Measurements from ENCODE around the gene SLC9A9. TPM values are rescaled to one million over a fixed set of nuclear protein-coding genes. Genes with fewer than 3 reads are reported as not detected.

Gene SLC9A9
- total and polyA plus RNA-seq, 2 donors (not counting 1 experiment from before 2014, with no cell fraction given) = 14.3 to 74.0 TPM

GRCh38 chr3:143753006-143753405 is 95.3 kb downstream of the SLC9A9 start:
- DNase-seq (ENCODE audit: low read depth in 2 of 2) = peak in 1 of 2 donors; percentile 11

GRCh38 chr3:143751643-143752178 is 96.6 kb downstream of the SLC9A9 start:
- TF ChIP-seq, protein P1, sequence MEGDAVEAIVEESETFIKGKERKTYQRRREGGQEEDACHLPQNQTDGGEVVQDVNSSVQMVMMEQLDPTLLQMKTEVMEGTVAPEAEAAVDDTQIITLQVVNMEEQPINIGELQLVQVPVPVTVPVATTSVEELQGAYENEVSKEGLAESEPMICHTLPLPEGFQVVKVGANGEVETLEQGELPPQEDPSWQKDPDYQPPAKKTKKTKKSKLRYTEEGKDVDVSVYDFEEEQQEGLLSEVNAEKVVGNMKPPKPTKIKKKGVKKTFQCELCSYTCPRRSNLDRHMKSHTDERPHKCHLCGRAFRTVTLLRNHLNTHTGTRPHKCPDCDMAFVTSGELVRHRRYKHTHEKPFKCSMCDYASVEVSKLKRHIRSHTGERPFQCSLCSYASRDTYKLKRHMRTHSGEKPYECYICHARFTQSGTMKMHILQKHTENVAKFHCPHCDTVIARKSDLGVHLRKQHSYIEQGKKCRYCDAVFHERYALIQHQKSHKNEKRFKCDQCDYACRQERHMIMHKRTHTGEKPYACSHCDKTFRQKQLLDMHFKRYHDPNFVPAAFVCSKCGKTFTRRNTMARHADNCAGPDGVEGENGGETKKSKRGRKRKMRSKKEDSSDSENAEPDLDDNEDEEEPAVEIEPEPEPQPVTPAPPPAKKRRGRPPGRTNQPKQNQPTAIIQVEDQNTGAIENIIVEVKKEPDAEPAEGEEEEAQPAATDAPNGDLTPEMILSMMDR (conservative IDR thresholded peaks at IDR 0.05 in 1 of 2, IDR thresholded peaks at IDR 0.05 in 1 of 2; ENCODE audit: low read depth in 1 of 2, low read length in 2 of 2) = no peak
- no peak for TF ChIP-seq EZH2 (IDR thresholded peaks at IDR 0.05; ENCODE audit: low read length, missing control alignments)
- no peaks in the 10 kb centered on the region for H3K4me1 ChIP-seq (ENCODE audit: control insufficient read depth, extremely low read depth, insufficient read depth, low read length)
- no peak overlapping the region for H3K4me2 ChIP-seq (ENCODE audit: extremely low read depth, insufficient read depth, low read length)
- H3K9ac ChIP-seq (ENCODE audit: insufficient read depth, low read length) = no peak overlapping the region
- H3K27ac ChIP-seq (ENCODE audit: insufficient read depth, low read length) = no peak overlapping the region
- no peaks in the 10 kb centered on the region for H3K27me3 ChIP-seq (ENCODE audit: control insufficient read depth, insufficient read depth, low read length)
- no peak overlapping the region for H3K4me3 ChIP-seq (replicated peaks in 1 of 4; ENCODE audit: control extremely low read depth in 1 of 4, insufficient read depth in 1 of 4, low read depth in 3 of 4, low read length in 4 of 4)
- H2AFZ ChIP-seq (ENCODE audit: low read length) = no peak overlapping the region
- no peaks in the 10 kb centered on the region for H3K79me2 ChIP-seq (ENCODE audit: control insufficient read depth, insufficient read depth, low read length)
- no peaks in the 10 kb centered on the region for H3K9me3 ChIP-seq (ENCODE audit: control insufficient read depth, insufficient read depth, low read depth, low read length)
- no peaks in the 10 kb centered on the region for H4K20me1 ChIP-seq (ENCODE audit: control insufficient read depth, extremely low read depth, insufficient read depth, low read length)
- no peaks in the 10 kb centered on the region for H3K36me3 ChIP-seq (ENCODE audit: control insufficient read depth, insufficient read depth, low read length)
- no peak for DNase-seq (ENCODE audit: low read depth in 2 of 2)

More at GRCh38 chr3:143753006-143753405, 95.3 kb downstream of the SLC9A9 start:
- Histone ChIP-seq H3K4me2 (ENCODE audit: extremely low read depth, insufficient read depth, low read length) (no peak overlapping the region), H4K20me1 (ENCODE audit: control insufficient read depth, extremely low read depth, insufficient read depth, low read length) (no peaks in the 10 kb centered on the region), H3K79me2 (ENCODE audit: control insufficient read depth, insufficient read depth, low read length) (no peaks in the 10 kb centered on the region), H3K36me3 (ENCODE audit: control insufficient read depth, insufficient read depth, low read length) (no peaks in the 10 kb centered on the region), H3K4me3 (replicated peaks in 1 of 4; ENCODE audit: control extremely low read depth in 1 of 4, insufficient read depth in 1 of 4, low read depth in 3 of 4, low read length in 4 of 4) (no peak overlapping the region), H3K9me3 (ENCODE audit: control insufficient read depth, insufficient read depth, low read depth, low read length) (no peaks in the 10 kb centered on the region), H3K27ac (ENCODE audit: insufficient read depth, low read length) (no peak overlapping the region), H3K9ac (ENCODE audit: insufficient read depth, low read length) (no peak overlapping the region), H2AFZ (ENCODE audit: low read length) (no peak overlapping the region), H3K27me3 (ENCODE audit: control insufficient read depth, insufficient read depth, low read length) (no peaks in the 10 kb centered on the region), H3K4me1 (ENCODE audit: control insufficient read depth, extremely low read depth, insufficient read depth, low read length) (no peaks in the 10 kb centered on the region)
- no peak for TF ChIP-seq EZH2 (IDR thresholded peaks at IDR 0.05; ENCODE audit: low read length, missing control alignments)

GRCh38 chr3:143750841-143751240 is 97.4 kb downstream of the SLC9A9 start:
- no peaks in the 10 kb centered on the region for H3K79me2 ChIP-seq (ENCODE audit: control insufficient read depth, insufficient read depth, low read length)
- no peak for TF ChIP-seq EZH2 (IDR thresholded peaks at IDR 0.05; ENCODE audit: low read length, missing control alignments)
- TF ChIP-seq, protein P1 (conservative IDR thresholded peaks at IDR 0.05 in 1 of 2, IDR thresholded peaks at IDR 0.05 in 1 of 2; ENCODE audit: low read depth in 1 of 2, low read length in 2 of 2) = no peak
- no peaks in the 10 kb centered on the region for H3K4me1 ChIP-seq (ENCODE audit: control insufficient read depth, extremely low read depth, insufficient read depth, low read length)
- no peak overlapping the region for H3K9ac ChIP-seq (ENCODE audit: insufficient read depth, low read length)
- H3K36me3 ChIP-seq (ENCODE audit: control insufficient read depth, insufficient read depth, low read length) = no peaks in the 10 kb centered on the region
- H4K20me1 ChIP-seq (ENCODE audit: control insufficient read depth, extremely low read depth, insufficient read depth, low read length) = no peaks in the 10 kb centered on the region
- no peak overlapping the region for H2AFZ ChIP-seq (ENCODE audit: low read length)
- H3K9me3 ChIP-seq (ENCODE audit: control insufficient read depth, insufficient read depth, low read depth, low read length) = no peaks in the 10 kb centered on the region
- no peak overlapping the region for H3K4me3 ChIP-seq (replicated peaks in 1 of 4; ENCODE audit: control extremely low read depth in 1 of 4, insufficient read depth in 1 of 4, low read depth in 3 of 4, low read length in 4 of 4)
- no peak overlapping the region for H3K4me2 ChIP-seq (ENCODE audit: extremely low read depth, insufficient read depth, low read length)
- no peaks in the 10 kb centered on the region for H3K27me3 ChIP-seq (ENCODE audit: control insufficient read depth, insufficient read depth, low read length)
- H3K27ac ChIP-seq (ENCODE audit: insufficient read depth, low read length) = no peak overlapping the region
- peak in 1 of 2 donors; percentile 27 for DNase-seq (ENCODE audit: low read depth in 2 of 2)

All from fibroblast of lung (primary cell).